Right lobe of liver (tissue), 6 donors: ENCODE results near the gene PGS1. TPM values are rescaled to one million over a fixed set of nuclear protein-coding genes. Genes with fewer than 3 reads are reported as not detected.

ENCODE experiments used
- ATAC-seq, 4 donors: fragments of 200-7000 bp; cut with Tn5 transposase; one replicate each; pipeline ENCODE4 v1.9.1; 2020; ENCODE audit warnings: mild to moderate bottlenecking in 4 of 4, moderate library complexity in 4 of 4
- DNase-seq, 3 donors: peaks; one replicate each; pipeline ENCODE4 v3.0.0-alpha.2; 2020
- H3K27ac ChIP-seq, 3 donors: fragments of 200-600 bp; one replicate each; pipeline ENCODE4 v1.8.0; 2022
- H3K27me3 ChIP-seq, 2 donors: fragments of 200-600 bp; one replicate each; pipeline ENCODE4 v1.8.0; 2022
- H3K36me3 ChIP-seq, 4 donors: fragments of 200-600 bp; sonication (generic) in 1 of 4; one replicate each; pipeline versions ENCODE4 v1.5.1 to v1.8.0; 2017 to 2022; ENCODE audit warnings: control low read depth in 1 of 4
- H3K4me1 ChIP-seq, 4 donors: fragments of 200-600 bp; sonication (generic) in 1 of 4; one replicate each; pipeline versions ENCODE4 v1.5.1 to v1.8.0; 2017 to 2022; ENCODE audit warnings: control low read depth in 1 of 4
- H3K4me3 ChIP-seq, 3 donors: fragments of 200-600 bp; one replicate each; pipeline ENCODE4 v1.8.0; 2022
- H3K9me3 ChIP-seq, 4 donors: fragments of 200-600 bp; sonication (generic) in 1 of 4; one replicate each; pipeline versions ENCODE4 v1.5.1 to v1.8.0; 2017 to 2022; ENCODE audit warnings: control low read depth in 1 of 4
- POLR2A ChIP-seq: fragments of 450-650 bp; IDR thresholded peaks from one replicate; pipeline ENCODE4 v1.6.1; 2017; ENCODE audit warnings: antibody characterized with exemption, mild to moderate bottlenecking
- WGBS: methylation state at CpG from one replicate; pipeline ENCODE4 v1.1.6; 2018; ENCODE audit warnings: low coverage, low lambda C conversion rate; ENCODE audit not compliant: insufficient coverage; ENCODE audit errors: missing lambda C conversion rate; 5-methylcytosine and 5-hydroxymethylcytosine counted together
- intact Hi-C, 2 donors: fragments of 100-400 bp; cut with DNase I; formaldehyde crosslinking; loops; one replicate each; pipeline versions ENCODE4 v1.11.2 to v1.14.1; 2022
- total RNA-seq, 6 experiments: library from RNA; depleted of rRNA in 2 of 6; stranded (reverse); fragments of >200 nt in 2 of 6; fragmentation: NEBNext Ultra II Directional in 3 of 6; extraction: Animal tissue kit (Norgen Biotek cat#: 25700) in 3 of 6; gene quantifications; one replicate each; pipeline versions ENCODE4 v1.1.0 to v1.2.4, GENCODE V29; 2016 to 2023
- TF ChIP-seq, protein P1 (sequence below), 4 donors: fragments of 200-600 bp in 3 of 4; fragments of 450-650 bp in 1 of 4; IDR thresholded peaks; one replicate each; pipeline versions ENCODE4 v1.5.1 to v1.8.0; 2016 to 2022; ENCODE audit warnings: antibody characterized with exemption in 4 of 4, mild to moderate bottlenecking in 2 of 4
- donor health status: DM: no; HTN: yes; CAD: no.
- donor health status: DM: no; HTN: no; CAD: no.
- donor health status: DM: no; HTN: no; CAD: no.
- donor health status: DM: no; HTN: yes; CAD: no.
- donor health status: DM: no; HTN: yes; CAD: no.

The PGS1 gene
- total RNA-seq, 6 experiments from 2014 or later, result 8.8 to 17.5 (median 13.4) TPM

DNA sequence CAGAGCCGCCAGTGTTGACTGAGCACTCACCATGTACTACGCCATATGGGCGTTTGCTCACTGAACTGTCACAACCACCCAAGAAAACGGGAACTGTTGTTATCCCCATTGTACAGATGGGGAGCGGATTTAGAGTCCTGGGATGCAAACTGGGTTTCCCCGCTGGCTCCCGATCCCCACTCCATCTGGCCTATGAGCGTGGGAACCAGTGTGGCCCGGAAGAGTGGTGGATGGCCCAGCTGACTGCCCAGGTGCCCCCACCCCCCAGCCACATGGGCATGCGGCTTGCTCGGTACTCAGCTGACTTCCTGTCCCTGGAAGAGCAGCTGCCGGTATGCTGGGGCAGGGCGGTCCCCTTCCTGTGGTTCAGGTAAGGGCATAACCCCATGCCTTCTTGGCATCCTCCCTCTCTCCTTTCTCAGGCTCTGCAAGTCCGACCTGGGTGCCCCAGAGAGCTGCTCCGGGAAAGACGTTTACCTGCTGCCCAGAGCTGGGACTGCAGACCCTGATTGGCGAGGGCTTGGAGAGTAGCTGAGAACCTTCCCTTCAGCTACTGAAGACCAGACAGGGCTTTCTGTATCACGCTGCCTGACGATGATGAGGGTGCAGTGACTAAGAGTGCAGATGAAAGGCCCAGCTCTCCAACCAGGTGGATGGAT lies 34.8 kb upstream of the PGS1 start:
- no peaks in the 10 kb centered on the region for H3K36me3 ChIP-seq
- 72% methylated on average over 7 of the region's 19 CpGs for WGBS
- DNase-seq (peak in 1 of 3 donors; percentile 65), ATAC-seq (peak in 3 of 4 donors; percentile 2 to 9 (median 6))
- H3K27me3 ChIP-seq, result no peaks in the 10 kb centered on the region
- peak overlapping the region in 2 of 3 donors; percentile 74 to 76 for H3K27ac ChIP-seq
- intact Hi-C loops, result no loop called here
- no peak for TF ChIP-seq POLR2A
- no peak overlapping the region for H3K4me3 ChIP-seq
- peaks cover 0 to 17% (median 3%) of the 10 kb centered on the region in 4 donors for H3K4me1 ChIP-seq
- H3K9me3 ChIP-seq, result no peaks in the 10 kb centered on the region

DNA sequence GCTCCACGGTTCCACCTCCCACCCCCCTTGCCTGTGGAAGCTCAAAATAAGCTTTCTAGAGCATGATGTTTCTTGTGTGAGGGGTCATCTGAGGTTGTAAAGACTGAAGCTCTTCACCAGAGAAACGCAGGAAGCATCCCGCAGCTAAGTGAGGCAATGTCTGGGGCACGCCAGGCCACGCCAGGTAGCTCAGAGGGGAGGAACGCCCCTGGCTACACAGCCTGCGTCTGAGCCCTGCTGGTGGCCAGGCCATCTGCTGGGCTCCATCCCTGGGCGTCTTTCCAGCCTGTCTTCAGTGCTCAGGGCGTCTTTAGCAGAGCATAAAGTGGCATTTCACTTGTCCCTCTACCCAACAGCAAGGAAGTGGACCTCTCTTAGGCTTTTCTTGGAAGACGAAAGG lies 33.8 kb upstream of the PGS1 start:
- Histone ChIP-seq H3K4me1 (peaks cover 0 to 17% (median 3%) of the 10 kb centered on the region in 4 donors), H3K36me3 (no peaks in the 10 kb centered on the region), H3K27ac (no peak overlapping the region), H3K27me3 (no peaks in the 10 kb centered on the region), H3K4me3 (no peak overlapping the region), H3K9me3 (no peaks in the 10 kb centered on the region)
- TF ChIP-seq, protein P1, sequence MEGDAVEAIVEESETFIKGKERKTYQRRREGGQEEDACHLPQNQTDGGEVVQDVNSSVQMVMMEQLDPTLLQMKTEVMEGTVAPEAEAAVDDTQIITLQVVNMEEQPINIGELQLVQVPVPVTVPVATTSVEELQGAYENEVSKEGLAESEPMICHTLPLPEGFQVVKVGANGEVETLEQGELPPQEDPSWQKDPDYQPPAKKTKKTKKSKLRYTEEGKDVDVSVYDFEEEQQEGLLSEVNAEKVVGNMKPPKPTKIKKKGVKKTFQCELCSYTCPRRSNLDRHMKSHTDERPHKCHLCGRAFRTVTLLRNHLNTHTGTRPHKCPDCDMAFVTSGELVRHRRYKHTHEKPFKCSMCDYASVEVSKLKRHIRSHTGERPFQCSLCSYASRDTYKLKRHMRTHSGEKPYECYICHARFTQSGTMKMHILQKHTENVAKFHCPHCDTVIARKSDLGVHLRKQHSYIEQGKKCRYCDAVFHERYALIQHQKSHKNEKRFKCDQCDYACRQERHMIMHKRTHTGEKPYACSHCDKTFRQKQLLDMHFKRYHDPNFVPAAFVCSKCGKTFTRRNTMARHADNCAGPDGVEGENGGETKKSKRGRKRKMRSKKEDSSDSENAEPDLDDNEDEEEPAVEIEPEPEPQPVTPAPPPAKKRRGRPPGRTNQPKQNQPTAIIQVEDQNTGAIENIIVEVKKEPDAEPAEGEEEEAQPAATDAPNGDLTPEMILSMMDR (IDR thresholded peaks at IDR 0.05), result no peak
- no peak for TF ChIP-seq POLR2A
- intact Hi-C loops, result no loop called here
- ATAC-seq (no peak), DNase-seq (no peak)
- WGBS, result 55% methylated on average over 4 of the region's 10 CpGs

DNA sequence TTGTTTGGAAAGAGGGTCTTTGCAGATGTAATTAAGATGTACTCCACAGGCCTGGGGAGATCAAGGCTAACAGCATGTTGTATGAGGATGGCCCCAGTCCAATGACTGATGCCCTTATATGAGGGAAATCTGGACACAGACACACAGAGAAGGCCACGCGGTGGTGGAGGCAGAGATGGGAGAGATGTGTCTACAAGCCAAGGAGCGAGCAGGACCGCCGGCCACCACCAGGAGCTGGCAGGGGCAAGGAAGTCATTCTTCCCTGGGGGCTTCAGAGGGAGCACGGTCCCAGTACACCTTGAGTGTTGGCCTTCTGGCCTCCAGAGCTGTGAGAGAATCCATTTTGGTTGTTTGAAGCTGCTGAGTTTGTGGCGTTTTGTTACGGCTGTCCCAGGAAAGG lies 33.3 kb upstream of the PGS1 start:
- no peak for TF ChIP-seq POLR2A
- TF ChIP-seq, protein P1 (IDR thresholded peaks at IDR 0.05), result no peak
- intact Hi-C loops, result no loop called here

DNA sequence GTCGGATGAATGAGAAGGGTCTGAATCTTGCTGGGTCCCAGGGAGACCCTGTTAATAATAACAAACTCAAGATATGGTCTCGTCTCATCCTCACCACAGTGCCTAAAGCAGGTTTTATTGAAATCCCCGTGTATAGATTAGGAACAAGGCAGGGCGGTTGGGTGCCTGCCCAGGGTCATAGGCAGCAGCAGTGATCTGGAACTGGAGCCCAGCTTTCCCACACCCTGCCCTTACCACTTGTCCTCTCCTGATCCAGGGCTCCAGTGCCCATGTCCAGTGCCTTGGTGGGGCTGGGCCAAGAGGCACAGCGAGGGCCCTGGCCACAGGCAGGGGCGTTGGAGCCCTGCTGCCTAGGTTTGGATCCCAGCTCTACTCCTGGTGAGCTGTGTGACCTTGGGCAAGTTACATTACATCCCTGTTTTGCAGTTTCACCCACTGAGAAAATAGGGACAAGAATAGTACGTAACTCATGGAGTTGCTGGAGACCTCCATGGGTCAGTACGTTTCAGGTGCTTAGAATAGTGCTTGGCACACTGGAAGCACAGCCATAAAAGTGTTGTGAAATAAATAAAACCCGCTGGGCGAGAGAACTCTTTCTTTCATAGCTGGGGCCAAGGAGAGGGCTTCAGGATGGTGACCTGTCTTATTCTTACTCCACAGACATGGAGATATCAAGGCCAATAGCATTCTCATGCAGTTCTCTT lies 32.5 kb upstream of the PGS1 start:
- Histone ChIP-seq H3K27me3 (no peaks in the 10 kb centered on the region), H3K36me3 (no peaks in the 10 kb centered on the region), H3K9me3 (no peaks in the 10 kb centered on the region), H3K4me1 (peaks cover 0 to 17% (median 4%) of the 10 kb centered on the region in 4 donors), H3K27ac (no peak overlapping the region), H3K4me3 (no peak overlapping the region)
- intact Hi-C loops, result no loop called here
- ATAC-seq (no peak), DNase-seq (no peak)
- no peak for TF ChIP-seq POLR2A
- TF ChIP-seq, protein P1 (IDR thresholded peaks at IDR 0.05), result no peak
- WGBS, result 75% methylated on average over 2 of the region's 10 CpGs

More for the DNA sequence above, 33.3 kb upstream of the PGS1 start:
- Histone ChIP-seq H3K36me3 (no peaks in the 10 kb centered on the region), H3K9me3 (no peaks in the 10 kb centered on the region), H3K27ac (peak overlapping the region in 1 of 3 donors; percentile 23), H3K27me3 (no peaks in the 10 kb centered on the region), H3K4me1 (peaks cover 0 to 17% (median 3%) of the 10 kb centered on the region in 4 donors), H3K4me3 (no peak overlapping the region)
- ATAC-seq (no peak), DNase-seq (no peak)
- 96% methylated on average over 5 of the region's 8 CpGs for WGBS

DNA sequence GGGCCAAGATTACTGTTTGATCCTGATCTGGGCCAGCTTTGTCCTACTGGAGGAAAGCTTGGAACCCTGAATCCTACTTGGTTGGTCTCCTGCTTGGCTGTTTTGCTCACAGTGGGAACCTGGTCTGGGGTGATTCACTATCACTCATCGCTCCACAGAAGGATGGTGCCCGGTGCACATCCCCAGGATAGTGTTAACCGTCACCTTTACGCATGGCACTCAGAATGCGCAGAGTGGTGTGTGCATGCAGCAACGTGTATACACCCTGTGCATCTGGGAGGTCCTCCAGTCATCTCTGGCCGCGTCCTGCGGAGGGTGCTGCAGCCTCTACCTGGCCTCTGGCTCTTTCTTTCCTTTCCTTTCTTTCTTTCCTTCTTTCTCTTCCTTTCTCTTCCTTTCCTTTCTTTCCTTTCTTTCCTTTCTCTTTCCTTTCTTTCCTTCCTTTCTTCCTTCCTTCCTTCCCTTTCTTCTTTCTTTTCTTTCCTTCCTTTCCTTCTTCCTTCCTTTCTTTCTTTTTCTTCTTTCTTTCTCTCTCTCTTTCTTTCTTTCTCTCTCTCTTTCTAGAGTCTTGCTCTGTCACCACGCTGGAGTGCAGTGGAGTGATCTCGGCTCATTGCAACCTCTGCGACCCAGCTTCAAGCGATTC lies 31.7 kb upstream of the PGS1 start:
- Histone ChIP-seq H3K27ac (no peak overlapping the region), H3K36me3 (no peaks in the 10 kb centered on the region), H3K27me3 (no peaks in the 10 kb centered on the region), H3K4me1 (peaks cover 0 to 21% (median 7%) of the 10 kb centered on the region in 4 donors), H3K9me3 (no peaks in the 10 kb centered on the region), H3K4me3 (no peak overlapping the region)
- DNase-seq, result no peak
- WGBS, result 87% methylated on average over 10 of the region's 13 CpGs
- intact Hi-C loops, result no loop called here
- TF ChIP-seq, protein P1 (IDR thresholded peaks at IDR 0.05), result no peak
- no peak for TF ChIP-seq POLR2A
- ATAC-seq, result no peak
